Measurements from ENCODE around the gene GALNT4. TPM values are rescaled to one million over a fixed set of nuclear protein-coding genes. Genes with fewer than 3 reads are reported as not detected.
A peak's percentile ranks its signal among the peaks of the same experiment; 100 is the strongest.

The GALNT4 gene
- total RNA-seq, 8 experiments from 2014 or later: 1.5 to 4.9 (median 2.8) TPM

- in situ Hi-C loops (cut with MboI; ENCODE audit: low pct_unique_long_range_greater_than_20kb in 2 of 9, low sequenced_read_pairs in 9 of 9, unreplicated experiment in 9 of 9): loop anchor here in 1 of 9 experiments (25.0 kb wide), 1 partner anchor 495 kb away; no protein-coding TSS in a partner anchor
- Histone ChIP-seq H3K27ac (no peak overlapping the region), H3K4me3 (no peak overlapping the region), H3K4me1 (replicated peaks in 1 of 2) (no peaks in the 10 kb centered on the region)
- peak in 3 of 8 experiments; percentile 62 to 78 (median 76) for ATAC-seq (replicated peaks in 6 of 8)
- 4 to 90% (median 64%) methylated on average over 1 to 8 of the region's 9 CpGs; no CpG with 5 or more reads in 1 of the 10 experiments for WGBS, 10 experiments
Observed at GRCh38 chr12:89507015-89507824, 17.4 kb downstream of the GALNT4 start.

GRCh38 chr12:89506050-89506449, 18.5 kb downstream of the GALNT4 start:
- in situ Hi-C loops (cut with MboI; ENCODE audit: low pct_unique_long_range_greater_than_20kb in 2 of 9, low sequenced_read_pairs in 9 of 9, unreplicated experiment in 9 of 9): loop anchor here in 1 of 9 experiments (25.0 kb wide), 1 partner anchor 494 kb away; no protein-coding TSS in a partner anchor
- ATAC-seq (replicated peaks in 6 of 8): no peak

GRCh38 chr12:89504560-89505346, 19.8 kb downstream of the GALNT4 start:
- Histone ChIP-seq H3K27ac (no peak overlapping the region), H3K4me3 (no peak overlapping the region), H3K4me1 (replicated peaks in 1 of 2) (no peaks in the 10 kb centered on the region)
- 40 to 100% (median 96%) methylated on average over 1 to 6 of the region's 6 CpGs for WGBS, 10 experiments
- in situ Hi-C loops (cut with MboI; ENCODE audit: low pct_unique_long_range_greater_than_20kb in 2 of 9, low sequenced_read_pairs in 9 of 9, unreplicated experiment in 9 of 9): loop anchor here in 1 of 9 experiments (25.0 kb wide), 1 partner anchor 492 kb away; no protein-coding TSS in a partner anchor
- peak in 1 of 8 experiments; percentile 29 for ATAC-seq (replicated peaks in 6 of 8)

More at GRCh38 chr12:89506050-89506449, 18.5 kb downstream of the GALNT4 start:
- WGBS, 10 experiments: 0 to 60% (median 20%) methylated on average over 1 of the region's 1 CpG; no CpG with 5 or more reads in 6 of the 10 experiments
- H3K27ac ChIP-seq: no peak overlapping the region
- no peaks in the 10 kb centered on the region for H3K4me1 ChIP-seq (replicated peaks in 1 of 2)
- H3K4me3 ChIP-seq: no peak overlapping the region

GRCh38 chr12:89501793-89502192, 22.8 kb downstream of the GALNT4 start:
- no peaks in the 10 kb centered on the region for H3K4me1 ChIP-seq (replicated peaks in 1 of 2)
- H3K4me3 ChIP-seq: no peak overlapping the region
- H3K27ac ChIP-seq: no peak overlapping the region
- in situ Hi-C loops (cut with MboI; ENCODE audit: low pct_unique_long_range_greater_than_20kb in 2 of 9, low sequenced_read_pairs in 9 of 9, unreplicated experiment in 9 of 9): loop anchor here in 1 of 9 experiments (25.0 kb wide), 1 partner anchor 489 kb away; no protein-coding TSS in a partner anchor
- ATAC-seq (replicated peaks in 6 of 8): no peak

GRCh38 chr12:89499857-89500256, 24.7 kb downstream of the GALNT4 start:
- H3K4me1 ChIP-seq (replicated peaks in 1 of 2): no peaks in the 10 kb centered on the region
- WGBS, 10 experiments: 29 to 99% (median 96%) methylated on average over 1 to 15 of the region's 19 CpGs; no CpG with 5 or more reads in 2 of the 10 experiments
- H3K27ac ChIP-seq: no peak overlapping the region
- in situ Hi-C loops (cut with MboI; ENCODE audit: low pct_unique_long_range_greater_than_20kb in 2 of 9, low sequenced_read_pairs in 9 of 9, unreplicated experiment in 9 of 9): loop anchor here in 1 of 9 experiments (25.0 kb wide), 1 partner anchor 488 kb away; no protein-coding TSS in a partner anchor
- no peak for ATAC-seq (replicated peaks in 6 of 8)
- H3K4me3 ChIP-seq: no peak overlapping the region

- no peak for ATAC-seq (replicated peaks in 6 of 8)
- in situ Hi-C loops (cut with MboI; ENCODE audit: low pct_unique_long_range_greater_than_20kb in 2 of 9, low sequenced_read_pairs in 9 of 9, unreplicated experiment in 9 of 9): no loop called here
- 42 to 100% (median 73%) methylated on average over 1 to 4 of the region's 4 CpGs; no CpG with 5 or more reads in 1 of the 10 experiments for WGBS, 10 experiments
- Histone ChIP-seq H3K4me1 (replicated peaks in 1 of 2) (no peaks in the 10 kb centered on the region), H3K27ac (no peak overlapping the region), H3K4me3 (no peak overlapping the region)
Observed at GRCh38 chr12:89497467-89497866, 27.1 kb downstream of the GALNT4 start.

GRCh38 chr12:89497005-89497404, 27.6 kb downstream of the GALNT4 start:
- in situ Hi-C loops (cut with MboI; ENCODE audit: low pct_unique_long_range_greater_than_20kb in 2 of 9, low sequenced_read_pairs in 9 of 9, unreplicated experiment in 9 of 9): no loop called here
- H3K4me1 ChIP-seq (replicated peaks in 1 of 2): no peaks in the 10 kb centered on the region
- H3K27ac ChIP-seq: no peak overlapping the region
- H3K4me3 ChIP-seq: no peak overlapping the region
- WGBS, 10 experiments: 80 to 100% (median 88%) methylated on average over 1 to 4 of the region's 4 CpGs; no CpG with 5 or more reads in 3 of the 10 experiments
- ATAC-seq (replicated peaks in 6 of 8): no peak

- no peaks in the 10 kb centered on the region for H3K4me1 ChIP-seq (replicated peaks in 1 of 2)
- in situ Hi-C loops (cut with MboI; ENCODE audit: low pct_unique_long_range_greater_than_20kb in 2 of 9, low sequenced_read_pairs in 9 of 9, unreplicated experiment in 9 of 9): no loop called here
- 8 to 100% (median 90%) methylated on average over 2 to 9 of the region's 9 CpGs; no CpG with 5 or more reads in 1 of the 10 experiments for WGBS, 10 experiments
- H3K27ac ChIP-seq: no peak overlapping the region
- ATAC-seq (replicated peaks in 6 of 8): no peak
- no peak overlapping the region for H3K4me3 ChIP-seq
Observed at GRCh38 chr12:89494411-89495231, 30.0 kb downstream of the GALNT4 start.

GRCh38 chr12:89493670-89494302, 30.8 kb downstream of the GALNT4 start:
- Histone ChIP-seq H3K4me1 (replicated peaks in 1 of 2) (no peaks in the 10 kb centered on the region), H3K4me3 (no peak overlapping the region), H3K27ac (no peak overlapping the region)
- no peak for ATAC-seq (replicated peaks in 6 of 8)
- in situ Hi-C loops (cut with MboI; ENCODE audit: low pct_unique_long_range_greater_than_20kb in 2 of 9, low sequenced_read_pairs in 9 of 9, unreplicated experiment in 9 of 9): no loop called here
- 80 to 100% (median 98%) methylated on average over 1 to 4 of the region's 5 CpGs for WGBS, 10 experiments

- H3K4me1 ChIP-seq (replicated peaks in 1 of 2): no peaks in the 10 kb centered on the region
- no peak for ATAC-seq (replicated peaks in 6 of 8)
- WGBS, 10 experiments: 41 to 97% (median 81%) methylated on average over 1 to 4 of the region's 5 CpGs; no CpG with 5 or more reads in 2 of the 10 experiments
- in situ Hi-C loops (cut with MboI; ENCODE audit: low pct_unique_long_range_greater_than_20kb in 2 of 9, low sequenced_read_pairs in 9 of 9, unreplicated experiment in 9 of 9): no loop called here
- H3K27ac ChIP-seq: no peak overlapping the region
- H3K4me3 ChIP-seq: no peak overlapping the region
Observed at GRCh38 chr12:89492883-89493282, 31.7 kb downstream of the GALNT4 start.

GRCh38 chr12:89490922-89491321, 33.7 kb downstream of the GALNT4 start:
- no CpG with 5 or more reads among the region's 1 CpG for WGBS, 10 experiments
- ATAC-seq (replicated peaks in 6 of 8): no peak
- in situ Hi-C loops (cut with MboI; ENCODE audit: low pct_unique_long_range_greater_than_20kb in 2 of 9, low sequenced_read_pairs in 9 of 9, unreplicated experiment in 9 of 9): no loop called here

GRCh38 chr12:89486264-89486663, 38.3 kb downstream of the GALNT4 start:
- in situ Hi-C loops (cut with MboI; ENCODE audit: low pct_unique_long_range_greater_than_20kb in 2 of 9, low sequenced_read_pairs in 9 of 9, unreplicated experiment in 9 of 9): no loop called here
- ATAC-seq (replicated peaks in 6 of 8): no peak
- H3K4me1 ChIP-seq (replicated peaks in 1 of 2): no peaks in the 10 kb centered on the region
- 50 to 100% (median 84%) methylated on average over 1 to 2 of the region's 2 CpGs for WGBS, 10 experiments
- no peak overlapping the region for H3K27ac ChIP-seq
- H3K4me3 ChIP-seq: no peak overlapping the region

More at GRCh38 chr12:89490922-89491321, 33.7 kb downstream of the GALNT4 start:
- H3K27ac ChIP-seq: no peak overlapping the region
- H3K4me3 ChIP-seq: no peak overlapping the region
- no peaks in the 10 kb centered on the region for H3K4me1 ChIP-seq (replicated peaks in 1 of 2)
